ENCODE data around the gene RSBN1.
"Not testable (repeated sequence)": the region's sequence is repeated elsewhere in the genome, so short reads cannot be mapped to it uniquely, and the experiment has no call there.

RSBN1 gene

DNA sequence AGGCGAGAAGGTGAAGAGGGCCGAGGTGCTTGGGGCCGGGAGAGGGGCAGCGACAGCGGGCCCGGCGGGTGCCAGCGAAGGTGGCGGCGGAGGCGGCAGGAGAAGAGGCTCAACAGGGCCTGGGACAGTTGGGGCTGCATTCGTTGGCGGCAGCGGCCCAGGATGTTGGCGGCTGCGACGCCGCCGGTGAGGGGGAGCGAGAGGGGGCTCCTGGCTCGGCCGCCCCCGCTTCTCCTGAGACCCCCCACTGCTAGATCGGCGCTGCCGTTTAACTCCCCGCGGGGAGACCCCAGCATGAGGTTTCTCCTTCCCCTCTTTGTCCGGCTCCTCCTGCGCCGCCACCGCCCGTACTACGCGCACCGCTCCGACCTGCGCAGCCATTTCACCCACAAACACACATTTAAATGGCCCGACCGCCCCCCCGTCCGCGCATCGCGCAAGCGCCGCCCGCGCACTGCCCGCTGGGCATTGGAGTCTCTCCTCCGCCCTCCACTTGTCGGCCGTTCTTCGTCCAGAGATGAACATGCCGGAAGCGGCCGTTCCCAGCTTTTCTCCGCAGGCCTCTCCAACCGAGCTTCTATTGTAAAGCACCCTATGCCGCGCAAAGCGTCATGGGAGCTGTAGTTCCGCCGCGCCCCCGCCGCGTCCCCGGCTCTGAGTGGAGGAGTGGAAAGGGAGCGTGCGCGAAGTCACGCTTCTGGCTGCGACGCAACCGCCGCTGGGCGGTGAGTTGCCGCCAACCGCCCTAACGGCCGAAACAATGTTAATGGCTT, at the start of gene RSBN1:
RSBN1 (minus strand) TSS at position 589 of the 773 bp plus-strand sequence; CDS start at position 525, 64 bp downstream.
- peak within 1 kb of the TSS; percentile 98 for H3K27ac Mint-ChIP-seq
- no peaks in the 10 kb centered on the region for H3K27me3 Mint-ChIP-seq (ENCODE audit: low read depth)
- H3K4me1 Mint-ChIP-seq (ENCODE audit: low read depth): peaks cover 24% of the 10 kb centered on the region
- peaks cover 21% of the 10 kb centered on the region for H3K36me3 Mint-ChIP-seq (ENCODE audit: low read depth)
- no peaks in the 10 kb centered on the region for H3K9me3 Mint-ChIP-seq
- peak within 1 kb of the TSS; percentile 96 for H3K4me3 Mint-ChIP-seq

- H3K36me3 Mint-ChIP-seq (ENCODE audit: low read depth): peaks cover 33% of the 10 kb centered on the region
- H3K27me3 Mint-ChIP-seq (ENCODE audit: low read depth): no peaks in the 10 kb centered on the region
- H3K27ac Mint-ChIP-seq: no peak overlapping the region
- H3K4me1 Mint-ChIP-seq (ENCODE audit: low read depth): peaks cover 38% of the 10 kb centered on the region
- no peak overlapping the region for H3K4me3 Mint-ChIP-seq
- H3K9me3 Mint-ChIP-seq: no peaks in the 10 kb centered on the region
Observed at GRCh38 chr1:113861641-113862040, 49.4 kb upstream of the RSBN1 start.

GRCh38 chr1:113860891-113861290, 48.6 kb upstream of the RSBN1 start:
- Mint-ChIP-seq H3K4me1 (ENCODE audit: low read depth) (peaks cover 36% of the 10 kb centered on the region), H3K27ac (no peak overlapping the region), H3K4me3 (no peak overlapping the region), H3K36me3 (ENCODE audit: low read depth) (peaks cover 40% of the 10 kb centered on the region), H3K9me3 (no peaks in the 10 kb centered on the region), H3K27me3 (ENCODE audit: low read depth) (no peaks in the 10 kb centered on the region)

GRCh38 chr1:113859478-113860175, 47.4 kb upstream of the RSBN1 start:
- Mint-ChIP-seq H3K27ac (no peak overlapping the region), H3K4me1 (ENCODE audit: low read depth) (peaks cover 36% of the 10 kb centered on the region), H3K36me3 (ENCODE audit: low read depth) (peaks cover 46% of the 10 kb centered on the region), H3K27me3 (ENCODE audit: low read depth) (no peaks in the 10 kb centered on the region), H3K9me3 (no peaks in the 10 kb centered on the region), H3K4me3 (peak overlapping the region; percentile 45)

DNA sequence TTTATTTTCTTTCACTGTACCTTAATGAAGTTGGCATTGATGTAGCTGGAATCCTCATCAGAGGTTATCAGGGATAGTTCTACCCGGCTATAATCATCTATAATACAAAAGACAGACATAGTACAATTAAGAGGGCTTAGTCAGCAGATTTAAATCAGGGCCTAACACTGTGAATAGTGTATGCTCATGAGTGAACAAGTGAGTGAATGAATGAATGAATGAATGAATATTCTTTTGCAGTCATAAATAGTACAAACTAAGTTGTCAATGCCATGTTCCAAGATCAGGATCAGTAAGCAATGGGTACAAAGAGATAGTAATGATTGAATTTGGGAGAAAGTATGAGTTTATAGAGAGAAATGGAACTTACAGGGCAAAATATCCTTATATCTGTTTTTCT, 46.7 kb upstream of the RSBN1 start:
- H3K36me3 Mint-ChIP-seq (ENCODE audit: low read depth): peaks cover 52% of the 10 kb centered on the region
- H3K4me3 Mint-ChIP-seq: no peak overlapping the region
- H3K27ac Mint-ChIP-seq: no peak overlapping the region
- H3K9me3 Mint-ChIP-seq: no peaks in the 10 kb centered on the region
- no peaks in the 10 kb centered on the region for H3K27me3 Mint-ChIP-seq (ENCODE audit: low read depth)
- peaks cover 40% of the 10 kb centered on the region for H3K4me1 Mint-ChIP-seq (ENCODE audit: low read depth)

DNA sequence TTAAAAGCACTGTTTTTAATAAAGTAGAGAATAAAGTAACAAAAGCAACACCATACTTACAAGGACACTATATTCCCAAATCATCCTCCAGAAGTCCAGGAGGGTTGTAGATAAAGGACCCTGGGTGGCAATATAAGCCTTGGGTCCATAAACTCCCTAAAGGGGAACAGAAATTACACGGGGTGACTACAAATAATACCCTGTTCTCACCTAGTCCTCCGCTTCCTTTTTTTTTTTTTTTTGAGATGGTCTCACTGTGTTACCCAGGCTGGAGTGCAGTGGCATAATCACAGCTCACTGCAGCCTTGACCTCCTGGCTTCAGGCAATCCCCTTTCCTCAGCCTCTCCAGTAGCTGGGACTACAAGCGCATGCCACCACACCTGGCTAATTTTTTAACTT, 46.1 kb upstream of the RSBN1 start:
- Mint-ChIP-seq H3K36me3 (ENCODE audit: low read depth) (peaks cover 51% of the 10 kb centered on the region), H3K27me3 (ENCODE audit: low read depth) (no peaks in the 10 kb centered on the region), H3K4me3 (no peak overlapping the region), H3K9me3 (no peaks in the 10 kb centered on the region), H3K27ac (no peak overlapping the region), H3K4me1 (ENCODE audit: low read depth) (peaks cover 37% of the 10 kb centered on the region)

GRCh38 chr1:113857776-113858175, 45.5 kb upstream of the RSBN1 start:
- Mint-ChIP-seq H3K27ac (no peak overlapping the region), H3K9me3 (no peaks in the 10 kb centered on the region), H3K4me1 (ENCODE audit: low read depth) (peaks cover 33% of the 10 kb centered on the region), H3K36me3 (ENCODE audit: low read depth) (peaks cover 47% of the 10 kb centered on the region), H3K27me3 (ENCODE audit: low read depth) (no peaks in the 10 kb centered on the region), H3K4me3 (no peak overlapping the region)

DNA sequence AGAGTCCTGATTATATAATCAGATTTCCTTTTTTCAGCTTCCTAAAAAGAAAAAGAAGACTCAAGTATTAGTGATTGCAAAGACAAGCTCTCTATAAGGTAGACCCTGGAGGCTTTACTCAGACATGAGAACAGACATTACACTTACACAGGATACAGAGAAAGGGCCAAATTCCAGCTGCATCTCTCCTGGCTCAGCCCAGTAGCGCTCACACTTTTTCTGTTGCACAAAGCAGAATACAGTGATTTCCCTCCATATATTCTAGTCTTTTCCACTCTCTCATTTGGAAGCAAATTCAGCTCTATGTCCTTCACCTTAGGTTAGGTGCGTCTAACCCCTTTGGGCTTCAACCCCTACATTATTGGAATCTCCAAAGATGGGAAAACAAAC, 44.1 kb upstream of the RSBN1 start:
- Mint-ChIP-seq H3K27me3 (ENCODE audit: low read depth) (no peaks in the 10 kb centered on the region), H3K9me3 (no peaks in the 10 kb centered on the region), H3K4me1 (ENCODE audit: low read depth) (peaks cover 24% of the 10 kb centered on the region), H3K4me3 (no peak overlapping the region), H3K36me3 (ENCODE audit: low read depth) (peaks cover 46% of the 10 kb centered on the region), H3K27ac (no peak overlapping the region)

- no peak overlapping the region for H3K4me3 Mint-ChIP-seq
- H3K36me3 Mint-ChIP-seq (ENCODE audit: low read depth): peaks cover 45% of the 10 kb centered on the region
- peaks cover 21% of the 10 kb centered on the region for H3K4me1 Mint-ChIP-seq (ENCODE audit: low read depth)
- no peak overlapping the region for H3K27ac Mint-ChIP-seq
- no peaks in the 10 kb centered on the region for H3K27me3 Mint-ChIP-seq (ENCODE audit: low read depth)
- no peaks in the 10 kb centered on the region for H3K9me3 Mint-ChIP-seq
Observed at GRCh38 chr1:113855630-113856400, 43.5 kb upstream of the RSBN1 start.

GRCh38 chr1:113854234-113854633, 42.0 kb upstream of the RSBN1 start:
- Mint-ChIP-seq H3K4me1 (ENCODE audit: low read depth) (peaks cover 17% of the 10 kb centered on the region), H3K27me3 (ENCODE audit: low read depth) (no peaks in the 10 kb centered on the region), H3K36me3 (ENCODE audit: low read depth) (peaks cover 49% of the 10 kb centered on the region), H3K4me3 (no peak overlapping the region), H3K9me3 (no peaks in the 10 kb centered on the region), H3K27ac (no peak overlapping the region)

- Mint-ChIP-seq H3K4me1 (ENCODE audit: low read depth) (peaks cover 14% of the 10 kb centered on the region), H3K36me3 (ENCODE audit: low read depth) (peaks cover 51% of the 10 kb centered on the region)
- not testable (repeated sequence) for H3K27me3 Mint-ChIP-seq (ENCODE audit: low read depth); H3K4me3 Mint-ChIP-seq; H3K27ac Mint-ChIP-seq; H3K9me3 Mint-ChIP-seq
Observed at GRCh38 chr1:113852694-113853093, 40.4 kb upstream of the RSBN1 start.

DNA sequence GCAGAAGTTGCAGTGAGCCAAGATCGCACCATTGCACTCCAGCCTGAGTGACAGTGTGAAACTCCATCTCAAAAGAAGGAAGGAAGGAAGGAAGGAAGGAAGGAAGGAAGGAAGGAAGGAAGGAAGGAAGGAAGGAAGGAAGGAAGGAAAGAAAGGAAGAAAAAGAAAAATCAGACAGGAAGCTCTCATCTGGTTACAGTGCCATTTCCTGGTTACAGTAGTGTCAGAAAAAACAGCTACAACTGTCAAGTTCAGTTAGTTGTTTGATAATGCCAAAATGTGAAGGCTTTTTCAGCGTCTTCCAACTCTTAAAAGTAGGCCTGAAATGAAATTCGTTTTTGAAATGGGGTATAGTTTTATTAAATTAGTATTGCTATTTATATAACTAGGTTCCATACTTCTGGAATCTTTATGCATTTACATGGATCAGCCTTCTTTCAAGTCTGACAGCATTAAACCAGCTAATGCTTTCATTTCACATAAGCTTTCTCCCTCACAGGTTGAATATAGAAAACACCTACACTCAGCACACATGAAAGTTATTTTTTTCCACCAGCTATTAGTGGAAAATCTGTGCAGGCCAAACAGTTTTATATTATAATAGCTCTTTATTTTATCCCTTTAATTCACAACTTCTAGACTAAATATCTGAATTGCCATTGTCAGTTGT, 38.0 kb upstream of the RSBN1 start:
- Mint-ChIP-seq H3K27ac (peak overlapping the region; percentile 62), H3K4me1 (ENCODE audit: low read depth) (peaks cover 14% of the 10 kb centered on the region), H3K9me3 (no peaks in the 10 kb centered on the region), H3K4me3 (no peak overlapping the region), H3K27me3 (ENCODE audit: low read depth) (no peaks in the 10 kb centered on the region), H3K36me3 (ENCODE audit: low read depth) (peaks cover 55% of the 10 kb centered on the region)

DNA sequence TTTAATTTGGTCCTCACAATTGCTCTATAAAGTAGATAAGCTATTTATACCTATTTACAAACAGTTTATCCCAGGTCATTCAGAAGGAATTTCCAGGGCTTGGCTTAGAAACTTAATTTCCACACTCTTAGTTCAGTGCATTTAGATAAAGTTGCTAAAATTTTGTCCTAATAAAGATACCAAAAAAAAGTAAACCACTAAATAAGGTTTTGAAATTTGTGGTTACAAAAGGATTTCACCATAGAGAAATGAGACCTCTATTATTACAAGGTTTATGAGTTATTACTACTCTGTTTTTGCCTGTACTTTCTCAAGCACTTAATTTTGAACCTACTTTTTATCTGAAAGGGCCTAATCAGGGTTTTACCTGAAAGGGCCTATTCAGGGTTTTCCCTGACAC, 36.8 kb upstream of the RSBN1 start:
- H3K4me1 Mint-ChIP-seq (ENCODE audit: low read depth): peaks cover 10% of the 10 kb centered on the region
- no peaks in the 10 kb centered on the region for H3K9me3 Mint-ChIP-seq
- H3K36me3 Mint-ChIP-seq (ENCODE audit: low read depth): peaks cover 47% of the 10 kb centered on the region
- no peaks in the 10 kb centered on the region for H3K27me3 Mint-ChIP-seq (ENCODE audit: low read depth)
- H3K4me3 Mint-ChIP-seq: no peak overlapping the region
- no peak overlapping the region for H3K27ac Mint-ChIP-seq

DNA sequence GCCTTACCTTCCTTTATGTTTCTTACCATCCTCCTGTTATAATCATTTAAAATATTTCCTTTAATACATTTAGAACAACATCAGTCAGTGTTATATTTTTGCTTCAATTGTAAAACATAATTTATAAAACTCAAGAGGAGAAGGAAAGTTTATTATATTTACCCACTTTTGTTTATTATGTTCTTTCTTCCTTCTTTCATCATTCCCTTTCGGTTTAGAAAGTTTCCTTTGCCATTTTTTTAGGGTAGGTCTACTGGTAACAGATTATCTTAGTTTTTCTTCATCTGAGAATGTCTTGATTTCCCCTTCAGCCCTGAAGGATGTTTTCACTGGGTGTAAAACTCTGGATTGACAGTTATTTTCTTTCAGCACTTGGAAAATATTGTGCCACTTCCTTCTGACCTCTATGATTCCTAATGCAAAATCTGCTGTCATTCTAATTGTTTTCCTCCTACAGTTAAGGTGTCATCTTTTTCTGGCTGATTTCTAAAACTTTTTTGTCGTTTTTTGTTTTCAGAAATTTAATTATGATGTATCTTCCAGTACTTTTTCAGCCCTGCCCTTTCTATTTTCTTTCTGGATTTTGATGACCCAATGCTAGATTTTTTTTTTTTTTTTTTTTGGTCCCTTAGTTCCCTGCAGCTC, 34.2 kb upstream of the RSBN1 start:
- Mint-ChIP-seq H3K4me3 (no peak overlapping the region), H3K9me3 (no peaks in the 10 kb centered on the region), H3K27ac (no peak overlapping the region), H3K27me3 (ENCODE audit: low read depth) (no peaks in the 10 kb centered on the region), H3K4me1 (ENCODE audit: low read depth) (peaks cover 10% of the 10 kb centered on the region), H3K36me3 (ENCODE audit: low read depth) (peaks cover 53% of the 10 kb centered on the region)

All from T-helper 1 cell treated with Interleukin-12 subunit alpha and Interleukin-12 subunit beta and Interleukin-4 antibody, amounts not matched to agents 30 μg/mL and 1 μg/mL, for 36 hours (primary cell).